Smooth muscle cell (in vitro differentiated cells): ENCODE results near the gene GK. TPM values are rescaled to one million over a fixed set of nuclear protein-coding genes. Genes with fewer than 3 reads are reported as not detected.
A peak's percentile ranks its signal among the peaks of the same experiment; 100 is the strongest.

Source experiments
- DNase-seq: peaks from one replicate; lab custom pipeline; 2025; ENCODE audit not compliant: unreplicated experiment; lab: John Stamatoyannopoulos, UW
- H2AFZ ChIP-seq: fragments of 200-600 bp; sonication (generic); 2 replicates; pipeline ENCODE4 v1.6.0; 2016; ENCODE audit warnings: antibody characterized with exemption, low read depth, mild to moderate bottlenecking
- H3F3A ChIP-seq: fragments of 200-600 bp; sonication (generic); 2 replicates; pipeline ENCODE4 v1.6.0; 2017; ENCODE audit warnings: antibody characterized with exemption, low read depth
- H3K27ac ChIP-seq: fragments of 200-600 bp; sonication (generic); 2 replicates; pipeline ENCODE4 v1.5.1; 2016; ENCODE audit warnings: low read depth, mild to moderate bottlenecking
- H3K27me3 ChIP-seq: fragments of 200-600 bp; sonication (generic); 2 replicates; pipeline ENCODE4 v1.6.1; 2016; ENCODE audit warnings: low read depth, mild to moderate bottlenecking
- H3K36me3 ChIP-seq: fragments of 200-600 bp; sonication (generic); 2 replicates; pipeline ENCODE4 v1.5.1; 2016; ENCODE audit warnings: low read depth
- H3K4me1 ChIP-seq: fragments of 200-600 bp; sonication (generic); 2 replicates; pipeline ENCODE4 v1.5.1; 2016; ENCODE audit warnings: low read depth
- H3K4me2 ChIP-seq: fragments of 200-600 bp; sonication (generic); 2 replicates; pipeline ENCODE4 v1.6.0; 2016; ENCODE audit warnings: mild to moderate bottlenecking
- H3K4me3 ChIP-seq: fragments of 200-600 bp; sonication (generic); 2 replicates; pipeline ENCODE4 v1.5.1; 2016; ENCODE audit warnings: mild to moderate bottlenecking
- H3K79me2 ChIP-seq: fragments of 200-600 bp; sonication (generic); 2 replicates; pipeline ENCODE4 v1.6.0; 2016; ENCODE audit warnings: low read depth, mild to moderate bottlenecking
- H3K9ac ChIP-seq: fragments of 200-600 bp; sonication (generic); 2 replicates; pipeline ENCODE4 v1.6.0; 2016; ENCODE audit warnings: low read depth
- H3K9me3 ChIP-seq: fragments of 200-600 bp; sonication (generic); replicated peaks from 2 replicates; pipeline ENCODE4 v1.5.1; 2016; ENCODE audit warnings: low read depth
- H4K20me1 ChIP-seq: fragments of 200-600 bp; sonication (generic); 2 replicates; pipeline ENCODE4 v1.6.0; 2016; ENCODE audit warnings: low read depth
- CTCF ChIP-seq: fragments of 200-600 bp; sonication (generic); IDR thresholded peaks from 2 replicates; pipeline ENCODE4 v1.5.1; 2017; ENCODE audit warnings: borderline replicate concordance, mild to moderate bottlenecking, antibody characterized with exemption; ENCODE audit not compliant: insufficient read depth, poor library complexity, severe bottlenecking
- WGBS: methylation state at CpG from one replicate; pipeline ENCODE4 v1.1.7; 2016; ENCODE audit warnings: low lambda C conversion rate; 5-methylcytosine and 5-hydroxymethylcytosine counted together
- polyA plus RNA-seq: library from polyadenylated mRNA; unstranded; fragments of >200 nt; fragmentation: Nextera tagmentation; extraction: Ambion mirVana; gene quantifications from 2 replicates; pipeline ENCODE4 v1.2.1, GENCODE V29; 2016
- total RNA-seq: library from RNA; depleted of rRNA; stranded (reverse); fragments of >200 nt; gene quantifications from 2 replicates; pipeline ENCODE4 v1.2.3, GENCODE V29; 2014

The GK gene
- total and polyA plus RNA-seq, 2 experiments from 2014 or later: 4.5 to 5.8 TPM

GRCh38 chrX:30706216-30706775 lies 53.1 kb downstream of the GK start:
- no peaks in the 10 kb centered on the region for H4K20me1 ChIP-seq
- H3K4me3 ChIP-seq: no peak overlapping the region
- DNase-seq: no peak
- H3K4me2 ChIP-seq: no peak overlapping the region
- no peaks in the 10 kb centered on the region for H3K4me1 ChIP-seq
- no peaks in the 10 kb centered on the region for H3K79me2 ChIP-seq
- no peak for TF ChIP-seq CTCF
- H2AFZ ChIP-seq: no peak overlapping the region
- H3K27me3 ChIP-seq: no peaks in the 10 kb centered on the region
- no peaks in the 10 kb centered on the region for H3K36me3 ChIP-seq
- no peak overlapping the region for H3K9ac ChIP-seq
- no peaks in the 10 kb centered on the region for H3K9me3 ChIP-seq
- no peak overlapping the region for H3K27ac ChIP-seq
- whole genome bisulfite sequencing: 78% methylated on average over 3 of the region's 3 CpGs
- no peaks in the 10 kb centered on the region for H3F3A ChIP-seq

DNA sequence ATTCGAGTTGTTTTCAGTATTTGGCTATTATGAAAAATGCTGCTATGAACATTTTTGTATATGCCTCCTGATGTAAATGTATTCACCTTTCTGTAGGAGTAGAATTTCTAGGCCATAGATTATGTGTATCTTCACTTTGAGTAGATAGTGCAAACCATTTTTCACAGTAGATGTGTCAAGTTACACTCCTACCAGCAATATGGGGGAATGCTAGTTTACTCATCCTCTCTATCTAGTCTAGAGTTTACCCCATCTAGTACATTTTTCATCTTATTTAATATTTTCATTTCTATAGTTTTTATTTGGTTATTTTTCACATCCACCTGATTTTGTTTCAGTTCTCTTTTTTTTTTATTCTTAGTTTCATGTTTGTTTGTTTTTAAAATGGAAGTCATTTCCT lies 59.0 kb downstream of the GK start:
- Histone ChIP-seq H3K4me3 (no peak overlapping the region), H4K20me1 (no peaks in the 10 kb centered on the region)
- WGBS: 82% methylated on average over 1 of the region's 1 CpG

DNA sequence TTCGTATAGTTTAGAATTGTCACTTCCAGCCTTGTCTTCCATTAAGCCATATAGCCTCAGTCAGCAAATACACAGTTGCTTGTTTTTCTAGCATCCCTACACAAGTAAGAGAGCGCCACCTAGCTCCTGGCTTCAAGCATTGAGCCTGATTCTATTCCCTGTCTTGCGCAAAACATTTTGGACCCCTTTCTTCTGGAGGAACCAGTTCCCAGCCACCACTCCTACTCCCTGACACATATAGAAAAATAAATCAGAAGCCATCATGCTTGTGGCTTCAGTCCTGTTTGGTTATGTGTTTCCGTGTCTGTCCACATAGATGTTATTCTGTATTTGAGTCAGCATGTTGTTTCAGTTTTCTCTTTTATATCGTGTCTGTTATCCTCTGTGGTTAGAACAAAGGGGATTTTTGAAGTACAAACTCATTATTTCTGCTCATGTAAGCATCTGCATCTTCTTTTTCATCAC lies 59.9 kb downstream of the GK start:
- WGBS: 54% methylated on average over 5 of the region's 5 CpGs
- DNase-seq: no peak
- no peak overlapping the region for H2AFZ ChIP-seq
- no peaks in the 10 kb centered on the region for H3K4me1 ChIP-seq
- H3K27me3 ChIP-seq: no peaks in the 10 kb centered on the region
- H3K9me3 ChIP-seq: no peaks in the 10 kb centered on the region
- H3K27ac ChIP-seq: no peak overlapping the region
- no peaks in the 10 kb centered on the region for H3K36me3 ChIP-seq
- H4K20me1 ChIP-seq: no peaks in the 10 kb centered on the region
- H3K9ac ChIP-seq: no peak overlapping the region
- TF ChIP-seq CTCF: peak; percentile 55
- no peak overlapping the region for H3K4me3 ChIP-seq
- no peak overlapping the region for H3K4me2 ChIP-seq
- no peaks in the 10 kb centered on the region for H3F3A ChIP-seq
- H3K79me2 ChIP-seq: no peaks in the 10 kb centered on the region

More for the DNA sequence above, 59.0 kb downstream of the GK start:
- Histone ChIP-seq H3K27me3 (no peaks in the 10 kb centered on the region), H3K36me3 (no peaks in the 10 kb centered on the region), H3K4me2 (no peak overlapping the region), H3F3A (no peaks in the 10 kb centered on the region), H3K79me2 (no peaks in the 10 kb centered on the region), H2AFZ (no peak overlapping the region), H3K27ac (no peak overlapping the region), H3K9ac (no peak overlapping the region), H3K4me1 (no peaks in the 10 kb centered on the region), H3K9me3 (no peaks in the 10 kb centered on the region)
- no peak for DNase-seq
- no peak for TF ChIP-seq CTCF

- WGBS: 89% methylated on average over 1 of the region's 1 CpG
- no peak for TF ChIP-seq CTCF
- no peaks in the 10 kb centered on the region for H3K79me2 ChIP-seq
- no peak for DNase-seq
- no peaks in the 10 kb centered on the region for H3K4me1 ChIP-seq
- H3K4me3 ChIP-seq: no peak overlapping the region
- no peaks in the 10 kb centered on the region for H3K36me3 ChIP-seq
- H3K27ac ChIP-seq: no peak overlapping the region
- H3F3A ChIP-seq: no peaks in the 10 kb centered on the region
- H3K9ac ChIP-seq: no peak overlapping the region
- H3K4me2 ChIP-seq: no peak overlapping the region
- no peaks in the 10 kb centered on the region for H3K27me3 ChIP-seq
- H4K20me1 ChIP-seq: no peaks in the 10 kb centered on the region
- no peaks in the 10 kb centered on the region for H3K9me3 ChIP-seq
- no peak overlapping the region for H2AFZ ChIP-seq
Observed at GRCh38 chrX:30714138-30714537, 60.9 kb downstream of the GK start.
